ENCODE data around the gene CXCL13.

GRCh38 chr4:77586951-77587383 lies 18.7 kb upstream of the CXCL13 start:
- TF ChIP-seq CTCF (IDR thresholded peaks at IDR 0.05) (no peak), POLR2A (IDR thresholded peaks at IDR 0.05) (no peak)

All from lower leg skin (tissue), 3 donors.